IMR-90 (cell line): ENCODE measurements around the gene TBCD.

Experiments
- CEBPB ChIP-seq: IDR thresholded peaks from 2 replicates; pipeline ENCODE4 v1.6.1; 2012; ENCODE audit warnings: low read depth, low read length, improper control_type of control experiment
- POLR2A ChIP-seq: IDR thresholded peaks from 2 replicates; pipeline ENCODE4 v1.6.1; 2012; ENCODE audit warnings: mild to moderate bottlenecking, low read depth, low read length
- RCOR1 ChIP-seq: IDR thresholded peaks from 2 replicates; pipeline ENCODE4 v1.6.1; 2012; ENCODE audit warnings: mild to moderate bottlenecking, low read length, improper control_type of control experiment; ENCODE audit not compliant: insufficient replicate concordance
- TF ChIP-seq, protein P1 (sequence below): conservative IDR thresholded peaks from 2 replicates; pipeline ENCODE4 v1.5.1; 2012; ENCODE audit warnings: mild to moderate bottlenecking, low read depth, low read length, improper control_type of control experiment

GRCh38 chr17:82767041-82767754 lies 15.3 kb downstream of the TBCD start:
- TF ChIP-seq POLR2A, result no peak
- TF ChIP-seq, protein P1, sequence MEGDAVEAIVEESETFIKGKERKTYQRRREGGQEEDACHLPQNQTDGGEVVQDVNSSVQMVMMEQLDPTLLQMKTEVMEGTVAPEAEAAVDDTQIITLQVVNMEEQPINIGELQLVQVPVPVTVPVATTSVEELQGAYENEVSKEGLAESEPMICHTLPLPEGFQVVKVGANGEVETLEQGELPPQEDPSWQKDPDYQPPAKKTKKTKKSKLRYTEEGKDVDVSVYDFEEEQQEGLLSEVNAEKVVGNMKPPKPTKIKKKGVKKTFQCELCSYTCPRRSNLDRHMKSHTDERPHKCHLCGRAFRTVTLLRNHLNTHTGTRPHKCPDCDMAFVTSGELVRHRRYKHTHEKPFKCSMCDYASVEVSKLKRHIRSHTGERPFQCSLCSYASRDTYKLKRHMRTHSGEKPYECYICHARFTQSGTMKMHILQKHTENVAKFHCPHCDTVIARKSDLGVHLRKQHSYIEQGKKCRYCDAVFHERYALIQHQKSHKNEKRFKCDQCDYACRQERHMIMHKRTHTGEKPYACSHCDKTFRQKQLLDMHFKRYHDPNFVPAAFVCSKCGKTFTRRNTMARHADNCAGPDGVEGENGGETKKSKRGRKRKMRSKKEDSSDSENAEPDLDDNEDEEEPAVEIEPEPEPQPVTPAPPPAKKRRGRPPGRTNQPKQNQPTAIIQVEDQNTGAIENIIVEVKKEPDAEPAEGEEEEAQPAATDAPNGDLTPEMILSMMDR, result peak; percentile 62
- no peak for TF ChIP-seq CEBPB
- no peak for TF ChIP-seq RCOR1
